SJCRH30 (cell line): ENCODE results near the gene CABP4. TPM values are rescaled to one million over a fixed set of nuclear protein-coding genes. Genes with fewer than 3 reads are reported as not detected.

Source experiments
- DNase-seq, 2 experiments: peaks; one replicate each; pipeline ENCODE4 v3.0.0-alpha.2; 2015 to 2020
- H3K27ac ChIP-seq: fragments of 250-450 bp; sonication (Bioruptor Pico); 2 replicates; pipeline ENCODE4 v1.5.1; 2020; ENCODE audit warnings: mild to moderate bottlenecking, moderate library complexity
- H3K27me3 ChIP-seq: fragments of 250-450 bp; sonication (Bioruptor Pico); 2 replicates; pipeline ENCODE4 v1.5.1; 2020; ENCODE audit warnings: mild to moderate bottlenecking, moderate library complexity
- H3K36me3 ChIP-seq: fragments of 250-450 bp; sonication (Bioruptor Pico); 2 replicates; pipeline ENCODE4 v1.5.1; 2020; ENCODE audit warnings: mild to moderate bottlenecking, moderate library complexity
- H3K4me1 ChIP-seq: fragments of 250-450 bp; sonication (Bioruptor Pico); 2 replicates; pipeline ENCODE4 v1.5.1; 2020; ENCODE audit warnings: mild to moderate bottlenecking, moderate library complexity
- H3K4me3 ChIP-seq: fragments of 250-450 bp; sonication (Bioruptor Pico); 2 replicates; pipeline ENCODE4 v1.5.1; 2020; ENCODE audit warnings: mild to moderate bottlenecking, moderate library complexity
- H3K9me3 ChIP-seq: fragments of 250-450 bp; sonication (Bioruptor Pico); replicated peaks from 2 replicates; pipeline ENCODE4 v1.5.1; 2020; ENCODE audit warnings: mild to moderate bottlenecking, moderate library complexity
- total RNA-seq: library from RNA; depleted of rRNA; stranded (reverse); fragments of >200 nt; shearing (Covaris generic); gene quantifications from 2 replicates; pipeline ENCODE4 v1.2.3, GENCODE V29; 2014

Gene CABP4
- total RNA-seq, 1 experiment from 2014 or later = 1.2 TPM

- Histone ChIP-seq H3K27me3 (no peaks in the 10 kb centered on the region), H3K4me1 (no peaks in the 10 kb centered on the region), H3K27ac (no peak overlapping the region), H3K9me3 (no peaks in the 10 kb centered on the region), H3K4me3 (no peak overlapping the region), H3K36me3 (no peaks in the 10 kb centered on the region)
- no peak for DNase-seq
These were observed 42.6 kb downstream of the CABP4 start for GRCh38 chr11:67497656-67498291.

- Histone ChIP-seq H3K27me3 (no peaks in the 10 kb centered on the region), H3K4me3 (no peak overlapping the region), H3K36me3 (no peaks in the 10 kb centered on the region), H3K4me1 (no peaks in the 10 kb centered on the region), H3K9me3 (no peaks in the 10 kb centered on the region), H3K27ac (no peak overlapping the region)
- DNase-seq = no peak
These were observed 43.4 kb downstream of the CABP4 start for GRCh38 chr11:67498544-67498972.

GRCh38 chr11:67499808-67500483, 44.8 kb downstream of the CABP4 start:
- no peaks in the 10 kb centered on the region for H3K36me3 ChIP-seq
- no peak for DNase-seq

GRCh38 chr11:67500484-67500821, 45.3 kb downstream of the CABP4 start:
- H3K9me3 ChIP-seq = no peaks in the 10 kb centered on the region
- H3K4me1 ChIP-seq = no peaks in the 10 kb centered on the region
- no peak for DNase-seq
- H3K27ac ChIP-seq = no peak overlapping the region
- H3K4me3 ChIP-seq = no peak overlapping the region
- H3K27me3 ChIP-seq = no peaks in the 10 kb centered on the region
- no peaks in the 10 kb centered on the region for H3K36me3 ChIP-seq

More at GRCh38 chr11:67499808-67500483, 44.8 kb downstream of the CABP4 start:
- Histone ChIP-seq H3K27me3 (no peaks in the 10 kb centered on the region), H3K4me1 (no peaks in the 10 kb centered on the region), H3K4me3 (no peak overlapping the region), H3K9me3 (no peaks in the 10 kb centered on the region), H3K27ac (no peak overlapping the region)

DNA sequence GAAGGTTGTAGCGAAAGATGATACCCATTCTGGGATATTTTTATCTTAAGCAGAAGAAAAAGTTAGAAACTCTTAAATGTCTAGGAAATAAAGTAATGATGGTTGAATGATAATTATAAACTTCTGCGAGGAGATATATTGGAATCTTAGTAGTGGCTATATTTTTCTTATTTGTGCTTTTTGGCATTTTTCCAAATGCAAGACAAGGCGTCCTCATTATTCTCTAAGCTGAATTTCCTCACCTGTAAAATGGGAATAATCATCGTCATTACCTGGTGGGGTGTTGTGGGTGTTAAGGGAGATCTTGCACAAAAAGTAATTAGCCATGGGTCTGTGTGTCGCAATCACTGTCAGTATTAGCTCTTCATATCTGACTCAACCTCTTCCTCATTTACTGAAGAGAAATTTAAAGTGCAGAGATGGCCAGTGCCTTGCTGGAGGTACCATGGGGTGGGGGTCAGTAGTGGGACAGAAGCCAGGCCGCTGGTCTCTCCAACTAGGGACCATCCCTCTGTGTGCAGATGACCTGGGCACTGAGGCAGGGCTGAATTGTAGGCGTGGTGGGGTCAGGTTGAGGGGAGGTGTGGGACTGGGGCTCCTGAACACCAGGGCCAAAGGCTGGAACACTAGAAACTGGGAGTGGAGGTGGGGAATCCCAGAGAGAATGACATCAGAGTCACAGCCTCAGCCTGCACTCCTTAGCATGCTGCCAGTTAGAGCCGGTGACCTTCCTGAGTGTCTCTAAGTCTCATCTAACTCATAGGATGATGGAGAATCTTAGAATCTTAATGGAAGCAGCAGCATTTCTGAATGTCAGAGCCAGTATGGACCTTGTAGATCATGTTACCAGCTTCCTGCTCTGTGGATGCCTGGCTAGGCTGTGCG, 45.9 kb downstream of the CABP4 start:
- no peaks in the 10 kb centered on the region for H3K36me3 ChIP-seq
- H3K27me3 ChIP-seq = no peaks in the 10 kb centered on the region
- H3K4me3 ChIP-seq = no peak overlapping the region
- H3K9me3 ChIP-seq = no peaks in the 10 kb centered on the region
- DNase-seq = no peak
- H3K4me1 ChIP-seq = no peaks in the 10 kb centered on the region
- H3K27ac ChIP-seq = no peak overlapping the region

- no peaks in the 10 kb centered on the region for H3K9me3 ChIP-seq
- H3K36me3 ChIP-seq = no peaks in the 10 kb centered on the region
- H3K27me3 ChIP-seq = no peaks in the 10 kb centered on the region
- no peak overlapping the region for H3K27ac ChIP-seq
- H3K4me3 ChIP-seq = no peak overlapping the region
- no peak for DNase-seq
- H3K4me1 ChIP-seq = no peaks in the 10 kb centered on the region
These were observed 46.7 kb downstream of the CABP4 start for GRCh38 chr11:67501854-67502253.

DNA sequence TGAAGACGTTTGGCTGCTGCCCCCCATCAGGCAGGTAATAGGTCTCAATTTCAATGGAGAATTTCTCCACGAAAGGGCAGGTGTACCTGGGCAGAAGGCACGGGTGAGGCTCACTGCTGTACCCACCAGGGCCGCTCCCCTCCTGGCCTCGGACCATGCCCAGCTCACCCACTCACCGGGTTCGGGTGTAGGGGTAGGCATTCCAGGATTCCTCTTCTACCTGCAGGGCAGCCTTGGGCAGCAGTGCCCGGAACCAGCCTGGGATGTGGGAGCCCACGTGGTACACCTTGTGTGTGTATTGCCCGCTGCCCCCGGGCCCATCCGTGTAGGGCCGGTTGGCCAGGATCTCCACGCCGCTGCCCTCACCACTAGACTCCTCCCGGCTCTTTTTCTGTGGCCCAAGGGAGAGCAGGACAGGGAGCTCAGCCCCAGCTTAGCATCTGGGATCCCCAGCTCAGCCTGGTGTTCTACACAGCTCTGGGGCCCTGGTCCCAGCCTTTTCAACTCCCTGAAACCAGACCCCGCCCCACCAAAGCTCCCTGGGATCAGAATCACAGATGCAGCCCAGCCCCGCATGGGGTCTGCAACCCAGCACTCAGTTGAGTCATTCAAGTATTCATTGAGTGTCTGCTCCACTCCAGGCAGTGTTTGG, 47.3 kb downstream of the CABP4 start:
- no peak for DNase-seq
- Histone ChIP-seq H3K9me3 (no peaks in the 10 kb centered on the region), H3K27ac (no peak overlapping the region), H3K36me3 (no peaks in the 10 kb centered on the region), H3K27me3 (no peaks in the 10 kb centered on the region), H3K4me1 (no peaks in the 10 kb centered on the region), H3K4me3 (no peak overlapping the region)

DNA sequence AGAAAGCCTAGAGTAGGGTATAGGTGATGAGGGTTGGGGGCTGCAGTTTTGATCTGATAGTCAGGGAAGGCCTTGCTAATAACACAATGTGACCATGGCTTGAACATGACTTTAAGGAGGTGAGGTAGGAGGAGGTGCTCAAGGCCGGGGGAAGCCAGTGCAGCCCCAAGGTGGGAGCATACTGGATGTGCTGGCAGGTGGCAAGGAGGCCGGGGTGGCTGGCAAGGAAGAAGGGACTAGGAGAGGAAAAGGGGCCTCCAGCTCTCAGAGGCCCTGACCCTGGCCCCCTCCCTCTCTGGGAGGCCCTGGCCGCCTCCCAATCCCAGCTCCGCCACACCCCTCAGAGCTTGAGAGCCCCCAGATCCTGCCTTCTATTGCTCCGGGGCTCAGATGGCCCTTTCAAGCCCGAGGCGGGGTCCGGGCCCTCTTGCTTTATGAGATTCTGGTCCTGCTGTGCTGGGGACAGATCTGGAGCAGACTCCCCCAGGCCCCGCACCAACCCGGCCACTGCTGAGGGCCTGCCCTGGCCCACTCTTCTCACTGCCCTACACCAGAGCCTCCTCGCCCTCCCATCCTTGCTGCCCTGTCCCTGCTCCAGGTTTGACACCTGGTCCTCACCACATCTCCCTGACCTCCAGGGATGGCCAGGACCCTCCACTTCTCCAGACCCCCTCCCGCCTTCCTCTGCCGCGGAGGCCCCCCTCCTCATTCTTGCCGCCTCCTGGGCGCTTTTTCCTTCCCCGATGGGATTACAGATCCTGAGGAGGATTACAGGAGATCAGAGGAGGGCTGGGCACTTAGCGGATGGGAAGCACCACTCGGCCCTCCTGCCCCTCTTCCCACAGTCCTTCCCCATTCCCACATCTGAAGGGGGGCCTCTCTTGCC, 48.2 kb downstream of the CABP4 start:
- Histone ChIP-seq H3K27me3 (no peaks in the 10 kb centered on the region), H3K9me3 (no peaks in the 10 kb centered on the region), H3K27ac (no peak overlapping the region), H3K4me3 (peak overlapping the region; percentile 62), H3K36me3 (no peaks in the 10 kb centered on the region), H3K4me1 (no peaks in the 10 kb centered on the region)
- DNase-seq = no peak

DNA sequence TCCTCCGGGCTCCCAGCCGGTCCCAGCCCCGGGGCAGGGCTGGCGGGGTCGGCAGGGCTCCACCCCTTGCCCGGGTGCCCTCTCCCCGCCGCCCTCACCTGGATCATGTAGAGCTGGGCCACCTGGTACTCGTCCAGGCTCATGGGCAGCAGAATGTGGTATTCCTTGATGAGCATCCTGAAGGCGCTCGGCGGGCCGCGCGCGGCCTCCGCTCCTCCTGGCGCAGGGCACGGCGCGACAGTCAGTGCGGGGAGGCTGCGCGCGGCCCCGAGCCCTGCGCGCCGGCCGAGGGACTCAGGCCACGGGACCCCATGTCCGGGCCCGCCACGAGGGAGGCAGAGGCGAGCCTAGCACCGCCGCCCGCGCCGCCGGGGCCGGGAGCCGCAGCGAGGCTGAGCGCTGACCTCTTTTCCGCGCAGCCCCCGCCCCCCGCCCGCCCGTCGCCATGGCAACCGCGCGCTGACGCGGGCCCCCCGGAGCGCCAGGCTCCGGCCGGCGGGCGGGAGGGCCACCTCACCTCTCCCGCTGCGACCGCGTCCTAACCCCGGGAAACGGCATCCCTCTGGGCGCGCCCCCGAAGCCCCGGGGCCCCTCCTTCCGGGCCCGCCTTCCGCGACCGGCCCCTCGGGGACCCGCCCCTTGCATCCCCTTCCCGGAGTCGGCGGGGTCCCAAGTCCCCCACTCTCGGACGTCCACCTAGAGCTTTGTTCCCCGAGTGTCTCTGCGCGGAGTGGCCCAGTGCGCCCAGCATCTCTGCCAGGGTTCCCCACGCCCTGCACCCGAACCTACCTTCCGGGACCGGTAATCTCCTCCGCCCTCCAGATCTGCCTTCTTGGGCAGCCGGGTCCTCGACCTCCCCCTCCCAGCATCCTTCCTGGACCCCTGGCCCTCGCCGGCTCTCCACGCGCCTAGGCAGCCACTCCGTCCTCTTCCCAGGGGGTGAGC, 49.1 kb downstream of the CABP4 start:
- Histone ChIP-seq H3K27ac (no peak overlapping the region), H3K4me1 (no peaks in the 10 kb centered on the region), H3K36me3 (no peaks in the 10 kb centered on the region), H3K9me3 (no peaks in the 10 kb centered on the region), H3K4me3 (peak overlapping the region; percentile 62), H3K27me3 (no peaks in the 10 kb centered on the region)
- DNase-seq = peak in 1 of 2 experiments; percentile 23

- peak; percentile 37 to 54 for DNase-seq
- no peak within 1 kb of the TSS for H3K27ac ChIP-seq
- H3K27me3 ChIP-seq = no peaks in the 10 kb centered on the region
- H3K36me3 ChIP-seq = no peaks in the 10 kb centered on the region
- no peaks in the 10 kb centered on the region for H3K9me3 ChIP-seq
- H3K4me1 ChIP-seq = no peaks in the 10 kb centered on the region
- peak within 1 kb of the TSS; percentile 62 for H3K4me3 ChIP-seq
These were observed 49.9 kb downstream of the CABP4 start, which contains the start of gene PITPNM1 for GRCh38 chr11:67504950-67505581. Gene PITPNM1, minus strand, starts transcription at chr11:67505363. Its CDS starts 1,183 bp downstream, at chr11:67504180.

DNA sequence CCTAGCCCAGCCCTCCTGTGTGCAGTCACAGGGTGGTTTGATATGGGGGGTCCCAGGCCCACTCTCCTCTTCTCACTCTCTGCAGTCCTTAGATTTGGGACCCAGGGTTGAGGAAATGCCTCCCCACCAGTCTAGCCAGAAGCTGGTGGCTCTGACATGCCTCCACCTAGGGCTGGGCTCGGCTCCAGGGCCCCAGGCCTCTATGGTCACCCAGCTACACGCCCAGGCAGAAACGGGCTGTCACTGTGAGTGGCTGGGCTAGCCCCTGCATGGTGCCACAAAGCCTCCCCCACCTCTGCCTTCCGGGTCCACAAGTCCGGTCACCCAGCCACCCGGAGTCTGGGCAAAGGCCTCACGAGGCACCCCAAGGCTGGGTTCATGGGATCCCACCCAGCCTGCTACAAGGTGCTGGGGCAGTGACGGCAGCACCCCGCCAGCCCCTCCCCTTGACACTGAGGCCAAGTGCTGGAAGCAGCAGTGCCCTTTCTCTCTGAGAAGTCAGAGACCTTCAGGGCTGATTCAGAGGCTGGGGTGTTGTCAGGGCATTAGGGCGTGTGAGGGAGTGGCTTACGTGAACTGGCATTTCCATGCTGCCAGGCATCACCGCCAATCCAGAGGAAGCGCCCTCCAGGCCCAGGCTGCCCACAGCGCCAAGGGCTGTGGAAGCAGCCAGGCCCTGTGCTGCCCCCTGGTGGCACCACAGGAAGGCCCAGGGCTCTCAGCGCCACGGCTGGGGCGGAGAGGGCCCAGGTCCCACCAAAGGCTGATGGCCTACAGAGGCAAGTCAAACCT, 50.6 kb downstream of the CABP4 start:
- no peak overlapping the region for H3K27ac ChIP-seq
- H3K36me3 ChIP-seq = no peaks in the 10 kb centered on the region
- peak; percentile 68 to 80 for DNase-seq
- H3K9me3 ChIP-seq = no peaks in the 10 kb centered on the region
- no peaks in the 10 kb centered on the region for H3K4me1 ChIP-seq
- H3K4me3 ChIP-seq = peak overlapping the region; percentile 62
- H3K27me3 ChIP-seq = no peaks in the 10 kb centered on the region

- Histone ChIP-seq H3K9me3 (no peaks in the 10 kb centered on the region), H3K4me3 (no peak overlapping the region), H3K27ac (no peak overlapping the region), H3K27me3 (no peaks in the 10 kb centered on the region), H3K36me3 (no peaks in the 10 kb centered on the region), H3K4me1 (no peaks in the 10 kb centered on the region)
- no peak for DNase-seq
These were observed 51.4 kb downstream of the CABP4 start for GRCh38 chr11:67506426-67507051.
